Measurements from ENCODE around the gene MMS19.

MMS19 gene

GRCh38 chr10:97485647-97486281 is 12.5 kb downstream of the MMS19 start:
- Histone ChIP-seq H3K27me3 (ENCODE audit: insufficient read depth, poor library complexity, severe bottlenecking) (no peaks in the 10 kb centered on the region), H3K27ac (replicated peaks) (no peak overlapping the region), H3K4me3 (replicated peaks; ENCODE audit: insufficient read depth, low read length) (no peak overlapping the region)
- no peak for DNase-seq (ENCODE audit: low read depth in 1 of 2, low spot score in 1 of 2)
- TF ChIP-seq CTCF (IDR thresholded peaks at IDR 0.05; ENCODE audit: insufficient read depth, low read length) (no peak), REST (IDR thresholded peaks at IDR 0.05; ENCODE audit: insufficient replicate concordance, low read depth) (no peak), SPI1 (IDR thresholded peaks at IDR 0.05; ENCODE audit: borderline replicate concordance, low read depth) (no peak), POLR2AphosphoS5 (IDR thresholded peaks at IDR 0.05; ENCODE audit: low read depth) (no peak), GABPA (IDR thresholded peaks at IDR 0.05; ENCODE audit: low read depth) (no peak)

- DNase-seq (ENCODE audit: low read depth in 1 of 2, low spot score in 1 of 2), result no peak
- no peak overlapping the region for H3K27ac ChIP-seq (replicated peaks)
- no peaks in the 10 kb centered on the region for H3K27me3 ChIP-seq (ENCODE audit: insufficient read depth, poor library complexity, severe bottlenecking)
- no peak overlapping the region for H3K4me3 ChIP-seq (replicated peaks; ENCODE audit: insufficient read depth, low read length)
- no peak for TF ChIP-seq CTCF (IDR thresholded peaks at IDR 0.05; ENCODE audit: insufficient read depth, low read length)
- TF ChIP-seq SPI1 (IDR thresholded peaks at IDR 0.05; ENCODE audit: borderline replicate concordance, low read depth), result no peak
- TF ChIP-seq REST (IDR thresholded peaks at IDR 0.05; ENCODE audit: insufficient replicate concordance, low read depth), result no peak
- TF ChIP-seq POLR2AphosphoS5 (IDR thresholded peaks at IDR 0.05; ENCODE audit: low read depth), result no peak
- no peak for TF ChIP-seq GABPA (IDR thresholded peaks at IDR 0.05; ENCODE audit: low read depth)
Measured at GRCh38 chr10:97483921-97484320, 14.3 kb downstream of the MMS19 start.

- no peak for DNase-seq (ENCODE audit: low read depth in 1 of 2, low spot score in 1 of 2)
- TF ChIP-seq SPI1 (IDR thresholded peaks at IDR 0.05; ENCODE audit: borderline replicate concordance, low read depth), result no peak
- TF ChIP-seq POLR2AphosphoS5 (IDR thresholded peaks at IDR 0.05; ENCODE audit: low read depth), result no peak
- no peak for TF ChIP-seq REST (IDR thresholded peaks at IDR 0.05; ENCODE audit: insufficient replicate concordance, low read depth)
- no peak for TF ChIP-seq CTCF (IDR thresholded peaks at IDR 0.05; ENCODE audit: insufficient read depth, low read length)
- no peak for TF ChIP-seq GABPA (IDR thresholded peaks at IDR 0.05; ENCODE audit: low read depth)
- Histone ChIP-seq H3K27ac (replicated peaks) (no peak overlapping the region), H3K4me3 (replicated peaks; ENCODE audit: insufficient read depth, low read length) (no peak overlapping the region), H3K27me3 (ENCODE audit: insufficient read depth, poor library complexity, severe bottlenecking) (no peaks in the 10 kb centered on the region)
Measured at GRCh38 chr10:97483506-97483905, 14.7 kb downstream of the MMS19 start.
